K562 (cell line): Measurements from ENCODE around the gene GNAQ. TPM values are rescaled to one million over a fixed set of nuclear protein-coding genes. Genes with fewer than 3 reads are reported as not detected.
A peak's percentile ranks its signal among the peaks of the same experiment; 100 is the strongest.

Experiments used
- FOXJ3 ChIP-seq: sonication (generic); formaldehyde crosslinking; IDR thresholded peaks from 2 replicates; pipeline ENCODE4 v1.4.0; 2020; ENCODE audit warnings: mild to moderate bottlenecking, missing genetic modification reagents
- GABPA ChIP-seq: fragments of 200-800 bp; sonication (Bioruptor generic); conservative IDR thresholded peaks from 2 replicates; pipeline ENCODE4 v1.6.1; 2016; ENCODE audit warnings: low read depth, missing genetic modification characterization, missing compliant biosample characterization
- GTF2E2 ChIP-seq: fragments of 200-800 bp; sonication (Bioruptor generic); IDR thresholded peaks from 2 replicates; pipeline ENCODE4 v1.6.1; 2016; ENCODE audit warnings: missing genetic modification characterization, missing compliant biosample characterization
- HDAC1 ChIP-seq, 2 experiments: fragments of 450-650 bp; IDR thresholded peaks; 2 replicates each; pipeline ENCODE4 v1.6.1; 2016 to 2017; ENCODE audit warnings: inconsistent platforms in 1 of 2, mild to moderate bottlenecking in 1 of 2, moderate library complexity in 1 of 2
- POLR2H ChIP-seq: IDR thresholded peaks from 2 replicates; pipeline ENCODE4 v1.6.1; 2016; ENCODE audit warnings: missing genetic modification characterization, low read depth, mild to moderate bottlenecking, control low read depth, missing compliant biosample characterization, moderate library complexity
- RCOR1 ChIP-seq, 2 experiments: IDR thresholded peaks; 2 replicates each; pipeline ENCODE4 v1.6.1; 2012; ENCODE audit warnings: low read depth in 2 of 2, low read length in 2 of 2, borderline replicate concordance in 1 of 2, improper control_type of control experiment in 1 of 2
- ZC3H8 ChIP-seq: fragments of 450-650 bp; IDR thresholded peaks from 2 replicates; pipeline ENCODE4 v1.6.1; 2017
- ZNF586 ChIP-seq: fragments of 450-650 bp; formaldehyde crosslinking; conservative IDR thresholded peaks from 2 replicates; pipeline ENCODE4 v1.4.0; 2020; ENCODE audit warnings: mild to moderate bottlenecking, moderate library complexity
- polyA plus RNA-seq, 8 experiments: library from polyadenylated mRNA; depleted of rRNA in 4 of 8; stranded (reverse) in 5 of 8; unstranded in 3 of 8; fragments of >200 nt; fragmentation: Nextera tagmentation in 2 of 8; fragmentation: Illumina TruSeq in 1 of 8; extraction: Ambion mirVana in 2 of 8; extraction: Trizol in 1 of 8; gene quantifications; 2 replicates each; pipeline versions ENCODE4 v1.2.1 to v1.2.3, GENCODE V29; 2011 to 2014; ENCODE audit warnings: inconsistent platforms in 1 of 8, missing spikeins in 1 of 8
- total RNA-seq, 7 experiments: library from RNA; depleted of rRNA in 6 of 7; stranded (reverse); fragments of >200 nt in 6 of 7; fragmentation: Illumina TruSeq in 2 of 7; extraction: Trizol in 2 of 7; gene quantifications; 2 replicates each; pipeline versions ENCODE4 v1.2.1 to v1.2.3, GENCODE V29; 2011 to 2021; ENCODE audit warnings: low replicate concordance in 1 of 7
- TF ChIP-seq, protein P1 (sequence below): sonication (generic); formaldehyde crosslinking; IDR thresholded peaks from 2 replicates; pipeline ENCODE4 v1.8.0; 2022; ENCODE audit warnings: mild to moderate bottlenecking, low read depth, missing genetic modification reagents
- TF ChIP-seq, protein P2 (sequence below), 2 experiments: fragments of 450-650 bp; conservative IDR thresholded peaks; 2 replicates each; pipeline ENCODE4 v1.6.1; 2017; ENCODE audit warnings: mild to moderate bottlenecking in 2 of 2, moderate library complexity in 2 of 2
- TF ChIP-seq, protein P3 (sequence below): sonication (generic); formaldehyde crosslinking; IDR thresholded peaks from 2 replicates; pipeline ENCODE4 v1.8.1; 2023; ENCODE audit warnings: mild to moderate bottlenecking, missing genetic modification reagents
- TF ChIP-seq, protein P4 (sequence below): fragments of 250-450 bp; sonication (Bioruptor Pico); IDR thresholded peaks from 2 replicates; pipeline ENCODE4 v1.4.0; 2020; ENCODE audit warnings: mild to moderate bottlenecking, moderate library complexity
- TF ChIP-seq, protein P5 (sequence below): fragments of 450-650 bp; IDR thresholded peaks from 2 replicates; pipeline ENCODE4 v1.6.1; 2018; ENCODE audit not compliant: partially characterized antibody
- TF ChIP-seq, protein P6 (sequence below): IDR thresholded peaks from 2 replicates; pipeline ENCODE4 v1.6.1; 2012; ENCODE audit warnings: low read depth, low read length, improper control_type of control experiment, borderline replicate concordance

Gene GNAQ
- total and polyA plus RNA-seq, 9 of the 15 experiments (the other 6 are each of a cell fraction or from before 2014, with no cell fraction given), result 4.8 to 27.9 (median 17.5) TPM

DNA sequence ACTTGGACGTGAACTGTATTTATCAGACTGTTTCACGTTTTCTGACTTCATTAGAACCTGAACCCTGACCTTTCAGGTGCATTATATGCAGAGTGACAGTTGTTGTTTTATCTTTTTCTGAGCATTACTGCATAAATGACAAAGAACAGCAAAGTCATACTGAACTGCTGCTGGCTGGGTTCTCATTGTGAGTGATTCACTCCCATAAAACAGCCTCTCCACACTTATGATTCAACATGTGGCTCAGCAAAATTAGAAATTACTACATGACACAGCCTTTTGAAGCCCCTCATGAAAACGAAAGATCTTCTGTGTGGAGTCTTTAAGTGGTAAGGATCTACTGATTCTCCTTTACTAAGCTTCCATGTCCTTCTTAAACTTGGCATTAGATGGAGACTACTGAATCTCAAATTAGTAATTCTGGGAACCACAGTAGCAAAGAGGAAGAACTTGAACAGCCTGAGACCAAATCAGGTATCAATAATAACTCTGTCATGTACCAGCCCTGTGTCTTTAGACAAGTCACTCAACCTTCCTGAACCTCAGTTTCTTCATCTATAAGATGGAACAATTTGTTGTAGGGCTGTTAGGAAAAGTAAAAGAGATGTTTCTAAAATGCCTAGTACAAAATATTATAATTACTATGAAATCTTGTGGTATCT lies 211.2 kb downstream of the GNAQ start (continued):
- TF ChIP-seq, protein P1, sequence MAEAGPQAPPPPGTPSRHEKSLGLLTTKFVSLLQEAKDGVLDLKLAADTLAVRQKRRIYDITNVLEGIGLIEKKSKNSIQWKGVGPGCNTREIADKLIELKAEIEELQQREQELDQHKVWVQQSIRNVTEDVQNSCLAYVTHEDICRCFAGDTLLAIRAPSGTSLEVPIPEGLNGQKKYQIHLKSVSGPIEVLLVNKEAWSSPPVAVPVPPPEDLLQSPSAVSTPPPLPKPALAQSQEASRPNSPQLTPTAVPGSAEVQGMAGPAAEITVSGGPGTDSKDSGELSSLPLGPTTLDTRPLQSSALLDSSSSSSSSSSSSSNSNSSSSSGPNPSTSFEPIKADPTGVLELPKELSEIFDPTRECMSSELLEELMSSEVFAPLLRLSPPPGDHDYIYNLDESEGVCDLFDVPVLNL (CRISPR knock-in tag), result no peak
- TF ChIP-seq, protein P2, sequence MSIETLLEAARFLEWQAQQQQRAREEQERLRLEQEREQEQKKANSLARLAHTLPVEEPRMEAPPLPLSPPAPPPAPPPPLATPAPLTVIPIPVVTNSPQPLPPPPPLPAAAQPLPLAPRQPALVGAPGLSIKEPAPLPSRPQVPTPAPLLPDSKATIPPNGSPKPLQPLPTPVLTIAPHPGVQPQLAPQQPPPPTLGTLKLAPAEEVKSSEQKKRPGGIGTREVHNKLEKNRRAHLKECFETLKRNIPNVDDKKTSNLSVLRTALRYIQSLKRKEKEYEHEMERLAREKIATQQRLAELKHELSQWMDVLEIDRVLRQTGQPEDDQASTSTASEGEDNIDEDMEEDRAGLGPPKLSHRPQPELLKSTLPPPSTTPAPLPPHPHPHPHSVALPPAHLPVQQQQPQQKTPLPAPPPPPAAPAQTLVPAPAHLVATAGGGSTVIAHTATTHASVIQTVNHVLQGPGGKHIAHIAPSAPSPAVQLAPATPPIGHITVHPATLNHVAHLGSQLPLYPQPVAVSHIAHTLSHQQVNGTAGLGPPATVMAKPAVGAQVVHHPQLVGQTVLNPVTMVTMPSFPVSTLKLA (conservative IDR thresholded peaks at IDR 0.05), result peak in 1 of 2 experiments; percentile 50; a peak in 1 of 4 replicates
- TF ChIP-seq FOXJ3 (CRISPR knock-in tag), result no peak
- TF ChIP-seq, protein P3, sequence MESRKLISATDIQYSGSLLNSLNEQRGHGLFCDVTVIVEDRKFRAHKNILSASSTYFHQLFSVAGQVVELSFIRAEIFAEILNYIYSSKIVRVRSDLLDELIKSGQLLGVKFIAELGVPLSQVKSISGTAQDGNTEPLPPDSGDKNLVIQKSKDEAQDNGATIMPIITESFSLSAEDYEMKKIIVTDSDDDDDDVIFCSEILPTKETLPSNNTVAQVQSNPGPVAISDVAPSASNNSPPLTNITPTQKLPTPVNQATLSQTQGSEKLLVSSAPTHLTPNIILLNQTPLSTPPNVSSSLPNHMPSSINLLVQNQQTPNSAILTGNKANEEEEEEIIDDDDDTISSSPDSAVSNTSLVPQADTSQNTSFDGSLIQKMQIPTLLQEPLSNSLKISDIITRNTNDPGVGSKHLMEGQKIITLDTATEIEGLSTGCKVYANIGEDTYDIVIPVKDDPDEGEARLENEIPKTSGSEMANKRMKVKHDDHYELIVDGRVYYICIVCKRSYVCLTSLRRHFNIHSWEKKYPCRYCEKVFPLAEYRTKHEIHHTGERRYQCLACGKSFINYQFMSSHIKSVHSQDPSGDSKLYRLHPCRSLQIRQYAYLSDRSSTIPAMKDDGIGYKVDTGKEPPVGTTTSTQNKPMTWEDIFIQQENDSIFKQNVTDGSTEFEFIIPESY (CRISPR knock-in tag), result no peak
- TF ChIP-seq, protein P4, sequence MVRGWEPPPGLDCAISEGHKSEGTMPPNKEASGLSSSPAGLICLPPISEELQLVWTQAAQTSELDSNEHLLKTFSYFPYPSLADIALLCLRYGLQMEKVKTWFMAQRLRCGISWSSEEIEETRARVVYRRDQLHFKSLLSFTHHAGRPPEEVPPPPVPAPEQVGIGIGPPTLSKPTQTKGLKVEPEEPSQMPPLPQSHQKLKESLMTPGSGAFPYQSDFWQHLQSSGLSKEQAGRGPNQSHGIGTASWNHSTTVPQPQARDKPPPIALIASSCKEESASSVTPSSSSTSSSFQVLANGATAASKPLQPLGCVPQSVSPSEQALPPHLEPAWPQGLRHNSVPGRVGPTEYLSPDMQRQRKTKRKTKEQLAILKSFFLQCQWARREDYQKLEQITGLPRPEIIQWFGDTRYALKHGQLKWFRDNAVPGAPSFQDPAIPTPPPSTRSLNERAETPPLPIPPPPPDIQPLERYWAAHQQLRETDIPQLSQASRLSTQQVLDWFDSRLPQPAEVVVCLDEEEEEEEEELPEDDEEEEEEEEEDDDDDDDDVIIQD (CRISPR knock-in tag), result no peak
- TF ChIP-seq RCOR1 (IDR thresholded peaks at IDR 0.05; ENCODE audit: borderline replicate concordance in 1 of 2, low read depth in 2 of 2, low read length in 2 of 2), result 0 out of 4 replicates have a peak, but pooled peaks of 1 of the 2 experiments have one; percentile 3
- TF ChIP-seq POLR2H (tag), result no peak
- TF ChIP-seq, protein P5, sequence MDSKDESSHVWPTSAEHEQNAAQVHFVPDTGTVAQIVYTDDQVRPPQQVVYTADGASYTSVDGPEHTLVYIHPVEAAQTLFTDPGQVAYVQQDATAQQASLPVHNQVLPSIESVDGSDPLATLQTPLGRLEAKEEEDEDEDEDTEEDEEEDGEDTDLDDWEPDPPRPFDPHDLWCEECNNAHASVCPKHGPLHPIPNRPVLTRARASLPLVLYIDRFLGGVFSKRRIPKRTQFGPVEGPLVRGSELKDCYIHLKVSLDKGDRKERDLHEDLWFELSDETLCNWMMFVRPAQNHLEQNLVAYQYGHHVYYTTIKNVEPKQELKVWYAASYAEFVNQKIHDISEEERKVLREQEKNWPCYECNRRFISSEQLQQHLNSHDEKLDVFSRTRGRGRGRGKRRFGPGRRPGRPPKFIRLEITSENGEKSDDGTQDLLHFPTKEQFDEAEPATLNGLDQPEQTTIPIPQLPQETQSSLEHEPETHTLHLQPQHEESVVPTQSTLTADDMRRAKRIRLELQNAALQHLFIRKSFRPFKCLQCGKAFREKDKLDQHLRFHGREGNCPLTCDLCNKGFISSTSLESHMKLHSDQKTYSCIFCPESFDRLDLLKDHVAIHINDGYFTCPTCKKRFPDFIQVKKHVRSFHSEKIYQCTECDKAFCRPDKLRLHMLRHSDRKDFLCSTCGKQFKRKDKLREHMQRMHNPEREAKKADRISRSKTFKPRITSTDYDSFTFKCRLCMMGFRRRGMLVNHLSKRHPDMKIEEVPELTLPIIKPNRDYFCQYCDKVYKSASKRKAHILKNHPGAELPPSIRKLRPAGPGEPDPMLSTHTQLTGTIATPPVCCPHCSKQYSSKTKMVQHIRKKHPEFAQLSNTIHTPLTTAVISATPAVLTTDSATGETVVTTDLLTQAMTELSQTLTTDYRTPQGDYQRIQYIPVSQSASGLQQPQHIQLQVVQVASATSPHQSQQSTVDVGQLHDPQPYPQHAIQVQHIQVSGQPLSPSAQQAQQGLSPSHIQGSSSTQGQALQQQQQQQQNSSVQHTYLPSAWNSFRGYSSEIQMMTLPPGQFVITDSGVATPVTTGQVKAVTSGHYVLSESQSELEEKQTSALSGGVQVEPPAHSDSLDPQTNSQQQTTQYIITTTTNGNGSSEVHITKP, result no peak
- TF ChIP-seq GTF2E2, result no peak
- no peak for TF ChIP-seq ZNF586 (CRISPR knock-in tag)
- TF ChIP-seq HDAC1 (IDR thresholded peaks at IDR 0.05), result peak in 1 of 2 experiments; percentile 45; a peak in 1 of 4 replicates
- TF ChIP-seq, protein P6, sequence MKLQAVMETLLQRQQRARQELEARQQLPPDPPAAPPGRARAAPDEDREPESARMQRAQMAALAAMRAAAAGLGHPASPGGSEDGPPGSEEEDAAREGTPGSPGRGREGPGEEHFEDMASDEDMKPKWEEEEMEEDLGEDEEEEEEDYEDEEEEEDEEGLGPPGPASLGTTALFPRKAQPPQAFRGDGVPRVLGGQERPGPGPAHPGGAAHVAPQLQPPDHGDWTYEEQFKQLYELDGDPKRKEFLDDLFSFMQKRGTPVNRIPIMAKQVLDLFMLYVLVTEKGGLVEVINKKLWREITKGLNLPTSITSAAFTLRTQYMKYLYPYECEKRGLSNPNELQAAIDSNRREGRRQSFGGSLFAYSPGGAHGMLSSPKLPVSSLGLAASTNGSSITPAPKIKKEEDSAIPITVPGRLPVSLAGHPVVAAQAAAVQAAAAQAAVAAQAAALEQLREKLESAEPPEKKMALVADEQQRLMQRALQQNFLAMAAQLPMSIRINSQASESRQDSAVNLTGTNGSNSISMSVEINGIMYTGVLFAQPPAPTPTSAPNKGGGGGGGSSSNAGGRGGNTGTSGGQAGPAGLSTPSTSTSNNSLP, result peak; percentile 38; the same call in 1 of the 2 replicates
- no peak for TF ChIP-seq GABPA (tag)
- no peak for TF ChIP-seq ZC3H8
